Spinal cord (tissue), 10 donors: ENCODE data around the gene RAB5B. TPM values are rescaled to one million over a fixed set of nuclear protein-coding genes. Genes with fewer than 3 reads are reported as not detected.
"Not testable (repeated sequence)": the region's sequence is repeated elsewhere in the genome, so short reads cannot be mapped to it uniquely, and the experiment has no call there.

Source experiments
- DNase-seq, 6 donors: peaks; one replicate each; pipeline versions ENCODE4 v3.0.0 to v3.0.0-alpha.2; 2013 to 2015; ENCODE audit warnings: low spot score in 6 of 6, low read depth in 4 of 6
- H3K27ac ChIP-seq: one replicate; pipeline ENCODE4 v1.5.1; 2013; ENCODE audit warnings: low read depth, low read length, control low read depth
- H3K27me3 ChIP-seq: one replicate; pipeline ENCODE4 v1.6.1; 2013; ENCODE audit warnings: low read length; ENCODE audit not compliant: control insufficient read depth, insufficient read depth
- H3K36me3 ChIP-seq: one replicate; pipeline ENCODE4 v1.6.1; 2013; ENCODE audit warnings: low read length; ENCODE audit not compliant: control insufficient read depth, insufficient read depth
- H3K4me1 ChIP-seq: one replicate; pipeline ENCODE4 v1.6.1; 2013; ENCODE audit warnings: low read length; ENCODE audit not compliant: control insufficient read depth, insufficient read depth
- H3K4me3 ChIP-seq: one replicate; pipeline ENCODE4 v1.5.1; 2013; ENCODE audit warnings: low read depth, low read length, control low read depth
- H3K9me3 ChIP-seq: one replicate; pipeline ENCODE4 v1.6.1; 2013; ENCODE audit warnings: low read length; ENCODE audit not compliant: control insufficient read depth, insufficient read depth
- WGBS: methylation state at CpG from one replicate; pipeline ENCODE4 v1.1.5; 2013; ENCODE audit warnings: missing lambda C conversion rate; ENCODE audit not compliant: insufficient coverage; 5-methylcytosine and 5-hydroxymethylcytosine counted together
- polyA plus RNA-seq, 2 donors: library from polyadenylated mRNA; unstranded; fragments of 120-200 nt; gene quantifications; one replicate each; pipeline ENCODE4 v1.2.1, GENCODE V29; 2013; ENCODE audit not compliant: insufficient read length in 2 of 2
- total RNA-seq, 2 donors: library from RNA; depleted of rRNA in 1 of 2; stranded (reverse); fragments of 120-200 nt in 1 of 2; fragments of >200 nt in 1 of 2; gene quantifications; one replicate each; pipeline versions ENCODE4 v1.2.3 to v1.2.4, GENCODE V29; 2013 to 2014
- donor health status: healthy.

Gene RAB5B
- total and polyA plus RNA-seq, 4 donors: 77.5 to 160 (median 123) TPM

GRCh38 chr12:55979069-55979468 lies 5.2 kb downstream of the RAB5B start:
- no peak overlapping the region for H3K27ac ChIP-seq
- H3K36me3 ChIP-seq: peaks cover 25% of the 10 kb centered on the region
- no peaks in the 10 kb centered on the region for H3K9me3 ChIP-seq
- H3K4me1 ChIP-seq: peaks cover 3% of the 10 kb centered on the region
- no peak overlapping the region for H3K4me3 ChIP-seq
- H3K27me3 ChIP-seq: no peaks in the 10 kb centered on the region
- 100% methylated on average over 1 of the region's 3 CpGs for WGBS
- DNase-seq: no peak

DNA sequence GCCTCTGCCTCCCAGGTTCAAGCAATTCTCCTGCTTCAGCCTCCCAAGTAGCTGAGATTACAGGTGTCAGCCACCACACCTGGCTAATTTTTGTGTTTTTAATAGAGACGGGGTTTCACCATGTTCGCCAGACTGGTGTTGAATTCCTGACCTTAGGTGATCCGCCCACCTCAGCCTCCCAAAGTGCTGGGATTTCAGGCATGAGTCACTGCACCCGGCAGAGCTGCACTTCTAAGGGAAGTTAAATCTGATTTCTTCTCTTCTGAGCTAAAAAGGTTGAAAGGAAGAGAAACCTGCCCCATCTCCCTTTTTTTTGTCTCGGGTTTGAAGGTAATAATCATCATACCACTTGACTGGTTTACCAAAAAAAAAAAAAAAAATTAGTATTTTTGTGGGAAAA lies 8.0 kb downstream of the RAB5B start:
- 96% methylated on average over 3 of the region's 5 CpGs for WGBS
- H3K27ac ChIP-seq, H3K4me3 ChIP-seq, H3K9me3 ChIP-seq, H3K27me3 ChIP-seq, DNase-seq, H3K4me1 ChIP-seq: not testable (repeated sequence)
- peaks cover 40% of the 10 kb centered on the region for H3K36me3 ChIP-seq

- WGBS: 82% methylated on average over 2 of the region's 3 CpGs
Observed at GRCh38 chr12:55982319-55982936, 8.6 kb downstream of the RAB5B start.

DNA sequence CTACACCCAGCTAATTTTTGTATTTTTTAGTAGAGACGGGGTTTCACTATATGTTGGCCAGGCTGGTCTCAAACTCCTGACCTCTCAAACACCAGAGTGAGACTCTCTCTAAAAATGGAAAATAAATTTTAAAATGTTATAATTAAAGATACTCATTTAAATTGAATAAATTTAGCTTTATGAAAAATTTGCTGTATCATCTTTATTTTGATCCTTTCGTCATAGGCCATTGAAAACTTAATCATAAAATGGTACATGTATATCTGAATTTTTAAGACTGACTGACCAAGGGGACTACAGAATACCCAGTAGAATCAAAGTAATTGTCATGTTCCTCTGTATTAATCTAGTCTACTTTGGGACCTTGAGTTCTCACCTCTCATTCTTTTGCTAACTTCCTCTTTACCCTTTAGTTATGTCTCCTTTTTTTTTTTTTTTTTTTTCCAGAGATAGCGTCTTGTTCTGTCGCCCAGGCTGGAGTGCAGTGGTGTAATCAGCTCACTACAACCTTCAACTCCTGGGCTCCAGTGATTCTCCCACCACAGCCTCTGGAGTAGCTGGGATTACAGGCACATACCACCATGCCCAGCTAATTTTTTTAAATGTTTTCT lies 9.5 kb downstream of the RAB5B start:
- H3K27me3 ChIP-seq: no peaks in the 10 kb centered on the region
- 100% methylated on average over 2 of the region's 4 CpGs for WGBS
- peaks cover 47% of the 10 kb centered on the region for H3K36me3 ChIP-seq
- no peaks in the 10 kb centered on the region for H3K9me3 ChIP-seq
- DNase-seq: no peak
- H3K4me1 ChIP-seq: no peaks in the 10 kb centered on the region
- H3K4me3 ChIP-seq: no peak overlapping the region
- H3K27ac ChIP-seq: no peak overlapping the region

More at GRCh38 chr12:55982319-55982936, 8.6 kb downstream of the RAB5B start:
- H3K27me3 ChIP-seq: no peaks in the 10 kb centered on the region
- no peak for DNase-seq
- no peaks in the 10 kb centered on the region for H3K9me3 ChIP-seq
- H3K27ac ChIP-seq: no peak overlapping the region
- peaks cover 45% of the 10 kb centered on the region for H3K36me3 ChIP-seq
- no peaks in the 10 kb centered on the region for H3K4me1 ChIP-seq
- no peak overlapping the region for H3K4me3 ChIP-seq

GRCh38 chr12:55984861-55985260 lies 11.0 kb downstream of the RAB5B start:
- Histone ChIP-seq H3K4me1 (no peaks in the 10 kb centered on the region), H3K27me3 (no peaks in the 10 kb centered on the region), H3K36me3 (peaks cover 61% of the 10 kb centered on the region), H3K9me3 (no peaks in the 10 kb centered on the region), H3K4me3 (no peak overlapping the region), H3K27ac (no peak overlapping the region)
- WGBS: no CpG with 5 or more reads among the region's 2 CpGs
- no peak for DNase-seq

DNA sequence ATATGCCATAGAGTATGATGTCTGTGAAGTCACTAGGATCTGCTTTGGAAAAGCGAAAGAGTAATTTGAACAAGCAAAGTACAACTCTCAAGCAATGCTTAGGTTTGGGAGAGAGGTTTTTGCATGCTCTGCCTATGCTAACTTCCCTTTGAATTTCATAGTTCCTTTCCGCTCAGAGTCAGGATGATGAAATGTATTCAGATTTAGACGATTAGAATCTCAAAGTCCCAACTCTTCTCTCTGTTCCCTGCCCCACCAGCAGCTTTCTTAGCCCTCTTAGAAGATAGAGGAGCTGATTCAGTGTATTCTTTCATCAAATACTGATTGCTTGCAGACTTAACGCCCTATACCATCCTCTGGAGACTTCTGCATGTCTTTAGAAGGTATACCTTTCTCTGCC lies 11.5 kb downstream of the RAB5B start:
- no peak overlapping the region for H3K27ac ChIP-seq
- no peaks in the 10 kb centered on the region for H3K27me3 ChIP-seq
- H3K36me3 ChIP-seq: peaks cover 61% of the 10 kb centered on the region
- no peak overlapping the region for H3K4me3 ChIP-seq
- H3K4me1 ChIP-seq: no peaks in the 10 kb centered on the region
- H3K9me3 ChIP-seq: no peaks in the 10 kb centered on the region
- 100% methylated on average over 1 of the region's 4 CpGs for WGBS
- DNase-seq: no peak

- not testable (repeated sequence) for H3K9me3 ChIP-seq, H3K27ac ChIP-seq, H3K27me3 ChIP-seq, DNase-seq, H3K4me1 ChIP-seq, H3K4me3 ChIP-seq
- H3K36me3 ChIP-seq: peaks cover 64% of the 10 kb centered on the region
- 95% methylated on average over 6 of the region's 7 CpGs for WGBS
Observed at GRCh38 chr12:55985976-55986375, 12.1 kb downstream of the RAB5B start.

DNA sequence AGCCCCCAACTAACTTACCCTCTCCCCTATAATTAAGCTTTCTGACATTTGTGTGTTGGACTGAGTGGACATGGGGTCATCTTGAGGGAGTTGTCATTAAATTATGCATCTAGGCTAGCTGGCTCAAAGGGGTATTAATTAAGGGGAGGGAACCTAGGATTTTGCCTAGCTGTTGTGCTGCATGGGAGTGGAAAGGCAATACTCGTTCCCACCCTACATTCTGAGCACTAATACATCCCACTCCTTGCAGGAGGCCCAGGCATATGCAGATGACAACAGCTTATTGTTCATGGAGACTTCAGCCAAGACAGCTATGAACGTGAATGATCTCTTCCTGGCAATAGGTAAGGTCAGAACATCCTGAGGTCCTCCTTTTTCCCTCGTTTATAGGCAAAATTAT lies 17.2 kb downstream of the RAB5B start:
- H3K4me1 ChIP-seq: no peaks in the 10 kb centered on the region
- H3K27ac ChIP-seq: no peak overlapping the region
- no peaks in the 10 kb centered on the region for H3K27me3 ChIP-seq
- 96% methylated on average over 3 of the region's 3 CpGs for WGBS
- peaks cover 76% of the 10 kb centered on the region for H3K36me3 ChIP-seq
- H3K4me3 ChIP-seq: no peak overlapping the region
- H3K9me3 ChIP-seq: no peaks in the 10 kb centered on the region
- DNase-seq: no peak

DNA sequence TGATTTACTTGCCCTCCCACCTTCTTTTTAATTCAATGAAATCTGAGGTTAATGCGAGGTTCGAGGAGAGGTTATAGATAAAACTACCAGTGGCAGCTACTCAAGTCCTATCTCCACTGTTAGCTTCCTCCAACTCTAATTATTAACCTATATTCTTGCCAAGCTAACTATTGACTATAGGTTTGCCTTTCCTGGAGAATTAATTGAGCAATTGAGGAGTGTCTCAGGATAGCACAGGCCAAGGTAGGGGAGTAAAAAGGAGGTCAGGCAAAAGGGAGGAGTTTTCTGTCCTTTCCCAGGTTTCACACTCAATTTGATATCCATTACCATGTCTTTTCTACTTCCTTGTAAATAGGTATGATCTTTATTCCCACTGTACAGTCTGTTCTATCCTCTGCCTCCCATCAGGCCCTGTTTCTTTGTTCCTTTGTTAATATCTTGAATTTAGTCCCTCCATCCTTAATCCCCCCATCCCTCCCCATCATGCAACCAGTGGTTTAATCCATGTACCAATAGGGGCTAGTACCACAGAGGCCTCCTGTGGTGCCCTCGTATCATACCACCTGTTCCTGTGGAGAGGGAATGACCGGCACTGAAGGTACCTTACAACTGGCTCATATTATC lies 19.5 kb downstream of the RAB5B start:
- no peaks in the 10 kb centered on the region for H3K27me3 ChIP-seq
- 32% methylated on average over 2 of the region's 4 CpGs for WGBS
- no peak for DNase-seq
- no peak overlapping the region for H3K27ac ChIP-seq
- no peak overlapping the region for H3K4me3 ChIP-seq
- peaks cover 11% of the 10 kb centered on the region for H3K4me1 ChIP-seq
- H3K36me3 ChIP-seq: peaks cover 57% of the 10 kb centered on the region
- no peaks in the 10 kb centered on the region for H3K9me3 ChIP-seq

DNA sequence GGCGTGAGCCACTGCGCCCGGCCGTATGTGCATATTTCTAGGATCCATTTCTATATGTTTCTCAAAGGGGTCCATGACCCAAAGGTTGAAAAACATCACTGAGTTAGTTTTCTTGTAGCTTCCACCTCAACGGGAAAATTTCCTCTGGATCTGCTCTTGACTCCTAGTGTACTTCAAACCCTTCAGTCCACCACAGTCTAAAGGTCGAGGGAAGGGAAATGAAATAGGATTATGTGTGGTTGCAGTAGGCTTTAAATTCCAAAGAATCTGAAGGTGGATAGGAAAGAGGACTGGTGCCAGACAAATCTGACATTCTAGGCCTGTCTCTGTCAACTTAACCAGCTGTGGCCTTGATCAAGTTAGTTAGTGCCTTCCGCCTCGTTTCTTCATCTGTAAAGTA lies 21.5 kb downstream of the RAB5B start:
- peaks cover 49% of the 10 kb centered on the region for H3K36me3 ChIP-seq

More for the DNA sequence above, 21.5 kb downstream of the RAB5B start:
- no peak for DNase-seq
- WGBS: 100% methylated on average over 4 of the region's 8 CpGs
- Histone ChIP-seq H3K27me3 (no peaks in the 10 kb centered on the region), H3K9me3 (no peaks in the 10 kb centered on the region), H3K4me3 (no peak overlapping the region), H3K27ac (no peak overlapping the region), H3K4me1 (peaks cover 16% of the 10 kb centered on the region)
